ENCODE results near the gene THBS2.

- TF ChIP-seq GATA2 (IDR thresholded peaks at IDR 0.05; ENCODE audit: low read depth, low read length) = no peak
- no peak for TF ChIP-seq GATA3 (IDR thresholded peaks at IDR 0.05; ENCODE audit: low read depth, low read length)
Observed at GRCh38 chr6:169198885-169199284, 54.8 kb downstream of the THBS2 start.

Data from SH-SY5Y (cell line).